ENCODE results near the gene NAIP. TPM values are rescaled to one million over a fixed set of nuclear protein-coding genes. Genes with fewer than 3 reads are reported as not detected.
A peak's percentile ranks its signal among the peaks of the same experiment; 100 is the strongest.
"Not testable (repeated sequence)": the region's sequence is repeated elsewhere in the genome, so short reads cannot be mapped to it uniquely, and the experiment has no call there.

NAIP gene
- total RNA-seq, 1 experiment from 2014 or later = 6.6 TPM

- POLR2A ChIA-PET = no interaction called here
- H3K9me3 ChIP-seq = no peaks in the 10 kb centered on the region
- H3K4me3 ChIP-seq (ENCODE audit: low read depth, low read length) = no peak overlapping the region
- Mint-ChIP-seq H3K4me3 (ENCODE audit: unreplicated experiment) (no peak overlapping the region), H3K9me3 (ENCODE audit: unreplicated experiment) (no peaks in the 10 kb centered on the region), H3K36me3 (ENCODE audit: insufficient read depth, unreplicated experiment) (no peaks in the 10 kb centered on the region), H3K4me1 (ENCODE audit: low read depth, unreplicated experiment) (no peaks in the 10 kb centered on the region), H3K27me3 (ENCODE audit: insufficient read depth, unreplicated experiment) (no peaks in the 10 kb centered on the region), H3K27ac (ENCODE audit: unreplicated experiment) (no peak overlapping the region)
- DNase-seq = peak; percentile 17 to 37
- CTCF ChIA-PET = no interaction called here
- H3K4me1 ChIP-seq = peaks cover 6% of the 10 kb centered on the region
- no peaks in the 10 kb centered on the region for H3K27me3 ChIP-seq (replicated peaks; ENCODE audit: control insufficient read depth, insufficient read depth, low read length)
- no peak for TF ChIP-seq CTCF (IDR thresholded peaks at IDR 0.05; ENCODE audit: insufficient read depth in 1 of 2, low read depth in 1 of 2, low read length in 1 of 2, severe bottlenecking in 1 of 2, unreplicated experiment in 1 of 2)
- no peaks in the 10 kb centered on the region for H3K36me3 ChIP-seq (ENCODE audit: control insufficient read depth, insufficient read depth, low read length)
- intact Hi-C loops (cut with micrococcal nuclease; ENCODE audit: unreplicated experiment) = no loop called here
- no TSS peak for BruUV-seq (replicated peaks)
Measured at GRCh38 chr5:71013575-71013974, 11.6 kb downstream of the NAIP start.

DNA sequence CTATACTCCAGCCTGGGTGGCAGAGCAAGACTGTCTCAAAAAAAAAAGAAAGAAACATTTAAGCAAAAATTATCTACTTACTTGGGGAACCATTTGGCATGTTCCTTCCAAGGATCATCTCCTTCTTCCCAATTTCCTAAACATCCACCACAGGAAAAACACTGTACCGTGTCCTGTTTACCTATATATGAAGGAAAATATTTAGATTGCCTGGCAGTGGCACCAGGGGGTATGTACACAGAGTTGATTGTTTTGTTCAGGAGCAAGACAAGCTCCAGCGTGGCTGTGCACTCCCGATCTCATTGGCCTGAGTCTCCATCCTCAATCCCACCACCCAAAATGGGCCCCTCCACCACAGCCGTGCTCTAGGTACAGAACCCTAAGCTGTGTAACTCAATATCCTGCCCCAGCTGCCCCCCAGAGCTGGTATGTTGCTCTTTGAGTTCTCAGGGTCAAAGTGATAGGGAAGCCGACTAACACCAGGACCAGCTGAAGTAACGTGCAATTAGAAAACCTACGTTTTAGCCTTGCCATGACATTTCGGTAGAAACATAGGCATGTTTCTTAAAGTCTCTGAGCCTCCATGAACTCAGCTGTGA, 13.8 kb downstream of the NAIP start:
- H3K4me1 ChIP-seq = peaks cover 6% of the 10 kb centered on the region
- no TSS peak for BruUV-seq (replicated peaks)
- no peak overlapping the region for H3K27ac Mint-ChIP-seq (ENCODE audit: unreplicated experiment)
- CTCF ChIA-PET = no interaction called here
- H3K4me3 ChIP-seq (ENCODE audit: low read depth, low read length) = no peak overlapping the region
- H3K36me3 ChIP-seq (ENCODE audit: control insufficient read depth, insufficient read depth, low read length) = no peaks in the 10 kb centered on the region
- no peaks in the 10 kb centered on the region for H3K9me3 Mint-ChIP-seq (ENCODE audit: unreplicated experiment)
- H3K9me3 ChIP-seq = no peaks in the 10 kb centered on the region
- intact Hi-C loops (cut with micrococcal nuclease; ENCODE audit: unreplicated experiment) = no loop called here
- no peak for DNase-seq
- no peak for TF ChIP-seq CTCF (IDR thresholded peaks at IDR 0.05; ENCODE audit: insufficient read depth in 1 of 2, low read depth in 1 of 2, low read length in 1 of 2, severe bottlenecking in 1 of 2, unreplicated experiment in 1 of 2)
- no peaks in the 10 kb centered on the region for H3K4me1 Mint-ChIP-seq (ENCODE audit: low read depth, unreplicated experiment)
- H3K4me3 Mint-ChIP-seq (ENCODE audit: unreplicated experiment) = no peak overlapping the region
- no peaks in the 10 kb centered on the region for H3K36me3 Mint-ChIP-seq (ENCODE audit: insufficient read depth, unreplicated experiment)
- no peaks in the 10 kb centered on the region for H3K27me3 ChIP-seq (replicated peaks; ENCODE audit: control insufficient read depth, insufficient read depth, low read length)
- POLR2A ChIA-PET = interaction anchor here (0.5 kb wide), 1 partner anchor 584 kb away, joined by 7 read pairs; no protein-coding TSS in a partner anchor
- no peaks in the 10 kb centered on the region for H3K27me3 Mint-ChIP-seq (ENCODE audit: insufficient read depth, unreplicated experiment)

GRCh38 chr5:71006983-71007382, 18.2 kb downstream of the NAIP start:
- H3K4me3 Mint-ChIP-seq (ENCODE audit: unreplicated experiment); H3K9me3 ChIP-seq; DNase-seq; H3K27me3 ChIP-seq (replicated peaks; ENCODE audit: control insufficient read depth, insufficient read depth, low read length); H3K27me3 Mint-ChIP-seq (ENCODE audit: insufficient read depth, unreplicated experiment); CTCF ChIA-PET; H3K36me3 Mint-ChIP-seq (ENCODE audit: insufficient read depth, unreplicated experiment); POLR2A ChIA-PET; H3K36me3 ChIP-seq (ENCODE audit: control insufficient read depth, insufficient read depth, low read length); H3K4me1 Mint-ChIP-seq (ENCODE audit: low read depth, unreplicated experiment); intact Hi-C loops (cut with micrococcal nuclease; ENCODE audit: unreplicated experiment); H3K4me1 ChIP-seq; H3K27ac Mint-ChIP-seq (ENCODE audit: unreplicated experiment); H3K9me3 Mint-ChIP-seq (ENCODE audit: unreplicated experiment); BruUV-seq (replicated peaks); H3K4me3 ChIP-seq (ENCODE audit: low read depth, low read length): not testable (repeated sequence)

DNA sequence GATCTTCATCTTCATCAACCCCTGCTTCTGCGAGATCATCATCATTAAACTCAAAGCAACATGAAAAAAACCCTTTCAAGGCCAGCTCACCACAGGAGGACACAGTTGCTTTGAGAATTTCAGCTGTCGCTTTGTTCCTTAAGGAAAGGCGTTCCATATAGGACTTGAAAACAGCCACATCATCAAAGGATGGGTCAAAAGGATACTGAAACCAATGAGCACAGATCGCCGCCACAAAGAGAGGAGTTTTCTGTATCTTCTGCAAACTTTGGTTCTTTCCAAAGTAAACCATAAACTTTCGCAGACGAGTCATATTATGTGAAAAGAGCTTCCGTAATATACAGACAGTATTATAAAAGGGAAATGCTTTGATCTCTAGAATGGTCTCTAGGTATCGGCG, 40.3 kb downstream of the NAIP start:
- H3K9me3 Mint-ChIP-seq (ENCODE audit: unreplicated experiment); H3K4me1 ChIP-seq; DNase-seq; H3K27me3 ChIP-seq (replicated peaks; ENCODE audit: control insufficient read depth, insufficient read depth, low read length); H3K9me3 ChIP-seq; H3K4me3 ChIP-seq (ENCODE audit: low read depth, low read length); H3K27me3 Mint-ChIP-seq (ENCODE audit: insufficient read depth, unreplicated experiment); H3K36me3 Mint-ChIP-seq (ENCODE audit: insufficient read depth, unreplicated experiment); H3K36me3 ChIP-seq (ENCODE audit: control insufficient read depth, insufficient read depth, low read length); POLR2A ChIA-PET; H3K27ac Mint-ChIP-seq (ENCODE audit: unreplicated experiment); CTCF ChIA-PET; H3K4me1 Mint-ChIP-seq (ENCODE audit: low read depth, unreplicated experiment); H3K4me3 Mint-ChIP-seq (ENCODE audit: unreplicated experiment); intact Hi-C loops (cut with micrococcal nuclease; ENCODE audit: unreplicated experiment): not testable (repeated sequence)
- TSS peak; percentile 38 for BruUV-seq (replicated peaks)

DNA sequence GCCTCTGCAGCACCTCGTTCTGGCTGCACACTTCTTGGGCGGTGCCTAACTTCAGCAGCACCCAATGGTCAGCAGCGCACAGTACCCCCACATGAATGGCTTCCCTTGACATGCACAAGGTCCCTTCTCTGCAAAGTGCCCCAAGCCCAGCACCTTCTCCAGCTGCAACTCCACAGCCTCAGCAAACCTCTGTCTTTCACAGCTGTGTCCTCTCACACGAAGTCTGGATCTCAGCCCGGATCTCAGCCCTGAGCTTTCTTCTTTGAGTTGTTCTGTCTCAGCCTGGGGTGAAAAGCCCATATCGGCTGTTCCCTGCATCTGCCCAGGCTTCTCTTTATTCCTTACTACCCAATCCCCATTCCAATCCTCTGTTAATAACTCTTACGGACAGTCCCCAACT, 57.9 kb downstream of the NAIP start:
- CTCF ChIA-PET; H3K36me3 Mint-ChIP-seq (ENCODE audit: insufficient read depth, unreplicated experiment); BruUV-seq (replicated peaks): not testable (repeated sequence)

DNA sequence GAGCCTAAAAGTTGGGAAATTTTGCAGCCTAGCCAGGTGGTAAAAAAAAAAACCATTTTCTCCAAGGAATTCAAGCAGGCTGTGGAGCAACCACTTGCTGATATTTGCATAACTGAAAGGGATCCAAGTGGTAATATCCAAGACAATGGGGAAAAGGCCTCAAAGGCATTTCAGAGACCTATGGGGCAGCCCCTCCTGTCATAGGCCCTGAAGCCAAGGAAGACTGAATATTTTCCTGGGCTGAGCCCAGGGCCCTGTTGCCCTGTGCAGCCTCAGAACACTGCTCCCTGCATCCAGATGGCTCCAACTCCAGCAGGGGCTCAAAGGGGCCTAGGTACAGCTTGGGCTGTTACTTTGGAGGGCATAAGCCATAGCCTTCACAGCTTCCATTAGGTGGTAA, 60.6 kb downstream of the NAIP start:
- H3K27me3 Mint-ChIP-seq (ENCODE audit: insufficient read depth, unreplicated experiment); H3K36me3 Mint-ChIP-seq (ENCODE audit: insufficient read depth, unreplicated experiment); H3K36me3 ChIP-seq (ENCODE audit: control insufficient read depth, insufficient read depth, low read length); H3K9me3 Mint-ChIP-seq (ENCODE audit: unreplicated experiment); intact Hi-C loops (cut with micrococcal nuclease; ENCODE audit: unreplicated experiment); H3K27me3 ChIP-seq (replicated peaks; ENCODE audit: control insufficient read depth, insufficient read depth, low read length); H3K4me3 ChIP-seq (ENCODE audit: low read depth, low read length); H3K4me3 Mint-ChIP-seq (ENCODE audit: unreplicated experiment); H3K4me1 ChIP-seq; POLR2A ChIA-PET; DNase-seq; CTCF ChIA-PET; H3K4me1 Mint-ChIP-seq (ENCODE audit: low read depth, unreplicated experiment); BruUV-seq (replicated peaks); H3K9me3 ChIP-seq; H3K27ac Mint-ChIP-seq (ENCODE audit: unreplicated experiment): not testable (repeated sequence)

More for the DNA sequence above, 57.9 kb downstream of the NAIP start:
- H3K4me3 ChIP-seq (ENCODE audit: low read depth, low read length); H3K9me3 ChIP-seq; H3K4me1 ChIP-seq; H3K27me3 Mint-ChIP-seq (ENCODE audit: insufficient read depth, unreplicated experiment); POLR2A ChIA-PET; H3K9me3 Mint-ChIP-seq (ENCODE audit: unreplicated experiment); H3K4me1 Mint-ChIP-seq (ENCODE audit: low read depth, unreplicated experiment); H3K27me3 ChIP-seq (replicated peaks; ENCODE audit: control insufficient read depth, insufficient read depth, low read length); intact Hi-C loops (cut with micrococcal nuclease; ENCODE audit: unreplicated experiment); DNase-seq; H3K36me3 ChIP-seq (ENCODE audit: control insufficient read depth, insufficient read depth, low read length); H3K4me3 Mint-ChIP-seq (ENCODE audit: unreplicated experiment); H3K27ac Mint-ChIP-seq (ENCODE audit: unreplicated experiment): not testable (repeated sequence)

Data from Caco-2 (cell line).